Naive B cell (primary cell): ENCODE measurements around the gene SAMD3. TPM values are rescaled to one million over a fixed set of nuclear protein-coding genes. Genes with fewer than 3 reads are reported as not detected.
"Not testable (repeated sequence)": the region's sequence is repeated elsewhere in the genome, so short reads cannot be mapped to it uniquely, and the experiment has no call there.

Experiments used
- ATAC-seq, 2 donors: fragments of 150-1000 bp; cut with Tn5 transposase; 2 replicates each; pipeline ENCODE4 v1.10.0; 2021; ENCODE audit warnings: low read depth in 2 of 2, mild to moderate bottlenecking in 2 of 2, moderate library complexity in 2 of 2
- DNase-seq: peaks from one replicate; pipeline ENCODE4 v3.0.0; 2022
- H3K27ac Mint-ChIP-seq, 6 donors: one replicate each; pipeline ENCODE4 v1.8.0; 2020 to 2022; ENCODE audit warnings: mild to moderate bottlenecking in 6 of 6, mixed read lengths in 6 of 6, moderate library complexity in 5 of 6, inconsistent platforms in 2 of 6
- H3K27me3 Mint-ChIP-seq, 3 donors: one replicate each; pipeline ENCODE4 v1.8.0; 2021 to 2022; ENCODE audit warnings: mixed read lengths in 3 of 3, mild to moderate bottlenecking in 1 of 3
- H3K36me3 Mint-ChIP-seq, 2 donors: one replicate each; pipeline ENCODE4 v1.8.0; 2020 to 2022; ENCODE audit warnings: mixed read lengths in 2 of 2, inconsistent platforms in 1 of 2, mild to moderate bottlenecking in 1 of 2
- H3K4me1 Mint-ChIP-seq, 3 donors: one replicate each; pipeline ENCODE4 v1.8.0; 2020 to 2022; ENCODE audit warnings: mixed read lengths in 3 of 3, inconsistent platforms in 1 of 3, mild to moderate bottlenecking in 1 of 3, moderate library complexity in 1 of 3
- H3K4me3 Mint-ChIP-seq, 8 donors: one replicate each; pipeline ENCODE4 v1.8.0; 2020 to 2022; ENCODE audit warnings: mild to moderate bottlenecking in 8 of 8, mixed read lengths in 8 of 8, moderate library complexity in 8 of 8, inconsistent platforms in 2 of 8
- H3K9me3 Mint-ChIP-seq, 7 donors: one replicate each; pipeline ENCODE4 v1.8.0; 2020 to 2022; ENCODE audit warnings: mixed read lengths in 7 of 7, mild to moderate bottlenecking in 5 of 7, inconsistent platforms in 2 of 7, moderate library complexity in 1 of 7
- polyA plus RNA-seq, 6 donors: library from polyadenylated mRNA; unstranded; fragments of 300-500 nt; fragmentation: Illumina TruSeq; gene quantifications; one replicate each; pipeline ENCODE4 v1.2.3, GENCODE V29; 2021; ENCODE audit warnings: low read depth in 6 of 6

Gene SAMD3
- polyA plus RNA-seq, 6 donors from 2014 or later = 0.37 to 0.92 (median 0.71) TPM; not detected in 1

DNA sequence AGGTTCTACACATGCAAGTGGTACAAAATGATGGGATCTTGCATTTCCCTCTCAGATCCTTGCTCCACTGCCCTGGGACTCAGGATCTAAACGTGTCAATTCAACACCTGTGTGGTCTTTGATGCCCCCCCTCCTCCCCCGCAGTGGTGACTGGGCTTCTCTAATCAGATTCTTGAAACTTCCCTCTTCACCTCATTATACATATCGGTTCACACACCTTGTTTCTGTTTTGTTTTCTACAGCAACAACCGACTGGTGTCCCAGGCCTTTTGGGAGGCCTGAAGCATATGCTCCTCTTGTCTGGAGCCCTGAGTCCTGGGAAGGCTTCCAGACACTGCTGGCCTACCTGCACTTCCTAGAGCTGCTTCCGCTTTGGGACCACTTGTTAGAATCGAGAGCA, 20.0 kb downstream of the SAMD3 start:
- Mint-ChIP-seq H3K4me3 (peak overlapping the region in 2 of 8 donors; percentile 4 to 69), H3K36me3 (no peaks in the 10 kb centered on the region), H3K4me1 (peaks cover 0 to 11% (median 3%) of the 10 kb centered on the region in 3 donors), H3K9me3 (peaks cover 0 to 9% (median 0%) of the 10 kb centered on the region in 7 donors), H3K27me3 (no peaks in the 10 kb centered on the region), H3K27ac (no peak overlapping the region)
- peak in 1 of 2 donors; percentile 57 for ATAC-seq
- DNase-seq = no peak

DNA sequence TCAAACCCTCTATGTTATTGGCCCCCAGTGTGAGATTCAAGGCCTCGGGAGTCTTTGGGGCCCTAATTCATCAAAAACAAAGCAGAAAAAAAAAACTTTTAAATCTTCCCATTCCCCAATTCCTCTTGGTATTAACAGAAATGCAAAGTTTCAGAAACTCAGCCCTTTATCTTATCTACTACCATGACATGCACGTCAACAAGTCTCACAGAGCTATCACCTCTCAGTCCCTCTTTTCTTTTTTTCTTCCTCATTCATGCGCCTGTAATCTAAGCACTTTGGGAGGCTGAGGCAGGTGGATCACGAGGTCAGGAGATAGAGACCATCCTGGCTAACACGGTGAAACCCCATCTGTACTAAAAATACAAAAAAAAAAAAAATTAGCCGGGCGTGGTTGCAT, 22.7 kb downstream of the SAMD3 start:
- Mint-ChIP-seq H3K4me1 (peaks cover 0 to 11% (median 3%) of the 10 kb centered on the region in 3 donors), H3K27me3 (no peaks in the 10 kb centered on the region), H3K27ac (no peak overlapping the region), H3K4me3 (no peak overlapping the region), H3K9me3 (peaks cover 0 to 9% (median 0%) of the 10 kb centered on the region in 7 donors), H3K36me3 (no peaks in the 10 kb centered on the region)
- DNase-seq (no peak), ATAC-seq (no peak)

DNA sequence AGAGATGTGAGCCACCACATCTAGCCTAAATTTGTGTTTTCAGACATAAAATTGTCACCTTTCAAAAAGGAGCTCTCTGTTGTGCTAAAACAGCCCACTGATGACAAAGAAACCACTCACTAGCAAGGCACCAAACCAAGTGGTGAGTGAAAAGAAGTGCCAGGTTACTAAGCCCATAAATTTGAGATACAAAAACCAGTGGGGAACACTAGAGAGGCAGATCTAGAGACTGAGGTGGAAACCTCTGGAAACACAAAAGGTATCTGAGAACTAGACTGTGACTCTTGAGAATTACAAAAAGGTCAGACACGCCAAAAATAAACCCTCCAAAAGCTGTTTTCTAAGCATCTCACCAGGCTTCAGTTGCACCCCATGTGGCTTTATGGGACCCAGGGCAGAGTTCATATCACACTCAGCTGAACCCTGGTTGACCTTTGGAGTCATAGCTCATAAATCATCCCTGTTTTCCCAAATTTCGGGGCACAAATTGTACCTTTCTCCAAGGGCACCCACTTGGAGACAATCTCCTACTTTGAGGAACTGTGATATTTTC, 24.2 kb downstream of the SAMD3 start:
- Mint-ChIP-seq H3K27me3 (peaks cover 0 to 7% (median 0%) of the 10 kb centered on the region in 3 donors), H3K36me3 (peaks cover 0 to 7% of the 10 kb centered on the region in 2 donors), H3K4me1 (peaks cover under 1 to 10% (median 3%) of the 10 kb centered on the region in 3 donors), H3K4me3 (no peak overlapping the region), H3K27ac (no peak overlapping the region), H3K9me3 (peaks cover 0 to 9% (median 0%) of the 10 kb centered on the region in 7 donors)
- no peak for ATAC-seq
- DNase-seq = no peak

DNA sequence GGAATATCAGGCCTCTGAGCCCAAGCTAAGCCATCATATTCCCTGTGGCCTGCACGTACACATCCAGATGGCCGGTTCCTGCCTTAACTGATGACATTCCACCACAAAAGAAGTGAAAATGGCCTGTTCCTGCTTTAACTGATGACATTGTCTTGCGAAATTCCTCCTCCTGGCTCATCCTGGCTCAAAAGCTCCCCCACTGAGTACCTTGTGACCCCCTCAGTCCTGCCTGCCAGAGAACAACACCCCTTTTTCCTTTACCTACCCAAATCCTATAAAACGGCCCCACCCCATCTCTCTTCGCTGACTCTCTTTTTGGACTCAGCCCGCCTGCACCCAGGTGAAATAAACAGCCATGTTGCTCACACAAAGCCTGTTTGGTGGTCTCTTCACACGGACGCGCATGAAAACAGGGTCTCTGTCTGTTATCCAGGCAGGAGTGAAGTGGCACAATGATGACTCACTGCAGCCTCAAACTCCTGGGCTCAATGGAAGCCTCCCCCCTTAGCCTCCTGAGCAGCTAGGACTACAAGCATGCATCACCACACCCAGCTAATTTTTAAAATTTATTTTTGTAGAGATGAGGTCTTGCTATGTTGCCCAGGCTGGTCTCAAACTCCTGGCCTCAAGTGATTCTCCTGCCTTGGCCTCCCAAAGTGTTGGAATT, 24.8 kb downstream of the SAMD3 start:
- not testable (repeated sequence) for H3K4me1 Mint-ChIP-seq, H3K27ac Mint-ChIP-seq, H3K9me3 Mint-ChIP-seq, DNase-seq, ATAC-seq
- Mint-ChIP-seq H3K4me3 (peak overlapping the region in 1 of 8 donors; percentile 72), H3K36me3 (peaks cover 0 to 13% of the 10 kb centered on the region in 2 donors), H3K27me3 (peaks cover 0 to 13% (median 0%) of the 10 kb centered on the region in 3 donors)

DNA sequence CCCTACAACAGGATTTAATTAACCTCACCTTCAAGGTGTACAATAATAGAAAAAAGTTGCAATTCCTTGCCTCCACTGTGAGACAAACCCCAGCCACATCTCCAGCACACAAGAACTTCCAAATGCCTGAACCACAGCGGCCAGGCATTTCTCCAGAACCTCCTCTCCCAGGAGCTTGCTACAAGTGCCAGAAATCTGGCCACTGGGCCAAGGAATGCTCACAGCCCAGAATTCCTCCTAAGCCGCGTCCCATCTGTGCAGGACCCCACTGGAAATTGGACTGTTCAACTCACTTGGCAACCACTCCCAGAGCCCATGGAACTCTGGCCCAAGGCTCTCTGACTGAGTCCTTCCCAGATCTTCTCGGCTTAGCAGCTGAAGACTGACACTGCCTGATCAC, 28.3 kb downstream of the SAMD3 start:
- Mint-ChIP-seq H3K4me1 (peaks cover 15 to 25% (median 21%) of the 10 kb centered on the region in 3 donors), H3K4me3 (peak overlapping the region in 1 of 8 donors; percentile 24), H3K36me3 (peaks cover 0 to 15% of the 10 kb centered on the region in 2 donors), H3K27me3 (peaks cover 0 to 14% (median 0%) of the 10 kb centered on the region in 3 donors)
- not testable (repeated sequence) for H3K27ac Mint-ChIP-seq, ATAC-seq, H3K9me3 Mint-ChIP-seq, DNase-seq

DNA sequence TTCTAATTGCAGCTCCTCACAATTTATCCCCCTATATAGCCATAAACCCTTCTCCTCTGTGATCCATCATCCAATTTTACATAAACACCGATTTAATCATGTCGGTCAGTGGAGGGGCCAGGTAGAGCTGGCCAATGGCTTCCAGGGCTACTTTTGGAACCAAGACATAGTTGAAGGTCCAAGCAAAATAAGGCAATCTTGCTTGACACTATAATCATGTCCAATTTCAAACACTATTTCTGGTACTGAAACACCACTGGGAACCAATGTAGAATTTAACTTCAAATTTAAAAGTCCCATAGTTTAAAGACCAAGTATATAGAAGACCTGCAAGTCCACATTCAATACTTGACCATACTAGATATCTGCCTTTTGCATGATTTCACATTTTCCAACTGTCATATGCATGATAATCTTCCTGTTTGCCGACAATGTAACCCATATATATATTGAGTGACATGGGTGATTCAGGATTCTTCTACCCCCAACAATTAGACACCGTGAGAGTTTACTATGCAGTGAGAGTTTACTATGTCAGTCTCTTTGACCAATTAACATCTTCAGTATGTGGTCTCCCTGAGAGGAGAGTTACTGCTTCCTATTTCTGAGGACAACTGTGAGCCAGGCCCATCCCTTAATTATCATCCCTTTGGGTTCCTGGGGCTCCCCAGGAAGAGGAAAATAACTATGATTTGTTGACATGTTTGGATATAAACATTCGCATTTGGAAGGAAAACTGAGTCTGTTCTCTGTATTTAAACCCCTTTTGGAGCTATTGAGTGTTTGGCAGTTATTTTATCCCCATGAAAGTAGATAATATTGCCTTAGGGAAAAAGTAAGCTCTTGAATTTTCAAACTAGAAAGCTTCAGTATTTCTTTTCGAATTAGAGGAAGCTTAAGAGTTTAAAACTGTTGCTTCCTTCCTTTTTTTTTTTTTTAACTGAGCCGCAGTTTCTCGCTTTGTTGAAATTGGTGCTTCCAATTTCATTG, 31.8 kb downstream of the SAMD3 start:
- H3K36me3 Mint-ChIP-seq = peaks cover 0 to 15% of the 10 kb centered on the region in 2 donors
- no peak for ATAC-seq
- DNase-seq = no peak
- peak overlapping the region in 2 of 8 donors; percentile 26 to 58 for H3K4me3 Mint-ChIP-seq
- H3K9me3 Mint-ChIP-seq = no peaks in the 10 kb centered on the region
- peak overlapping the region in 1 of 6 donors; percentile 52 for H3K27ac Mint-ChIP-seq
- peaks cover 15 to 25% (median 21%) of the 10 kb centered on the region in 3 donors for H3K4me1 Mint-ChIP-seq
- peaks cover 0 to 14% (median 0%) of the 10 kb centered on the region in 3 donors for H3K27me3 Mint-ChIP-seq

DNA sequence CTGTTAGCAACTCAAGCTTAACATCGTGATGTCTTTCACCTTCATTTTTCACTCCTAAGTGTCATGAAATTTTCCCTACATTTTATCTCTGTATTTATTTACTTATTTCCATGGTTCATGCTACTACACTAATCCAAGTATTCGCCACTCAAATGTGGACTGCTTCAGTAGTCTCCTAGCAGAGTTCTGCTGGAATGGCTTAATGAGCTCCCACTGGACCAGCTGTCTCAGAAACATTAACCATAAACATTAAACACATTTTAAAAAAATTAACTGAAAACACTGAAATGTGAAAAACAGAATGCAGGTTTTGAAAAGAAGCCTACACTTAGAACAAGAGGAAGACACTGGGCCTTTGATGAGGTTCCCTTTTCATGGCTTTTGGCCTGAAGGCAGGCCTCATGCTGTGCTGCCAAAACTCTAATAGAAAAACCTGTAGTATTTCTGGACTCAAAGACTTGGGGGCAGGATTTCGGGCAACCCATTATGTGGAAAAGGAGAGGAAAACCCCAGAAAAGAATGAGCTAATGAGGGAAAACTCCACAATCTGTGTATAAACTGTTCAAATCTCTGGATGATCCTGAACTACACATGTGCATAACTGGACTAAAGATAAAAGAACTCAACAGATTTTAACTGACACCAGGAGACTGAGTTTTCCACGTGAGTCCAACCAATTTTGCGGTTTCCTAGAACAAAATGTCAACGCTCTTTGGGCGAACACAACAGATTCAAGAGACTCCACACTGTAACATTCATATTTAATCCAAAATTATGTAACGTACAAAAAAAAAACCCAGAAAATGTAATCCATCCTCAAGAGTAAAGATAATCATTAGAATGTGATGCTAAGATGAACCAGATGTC, 33.0 kb downstream of the SAMD3 start:
- Mint-ChIP-seq H3K27ac (peak overlapping the region in 1 of 6 donors; percentile 16), H3K4me3 (no peak overlapping the region), H3K27me3 (peaks cover 0 to 14% (median 0%) of the 10 kb centered on the region in 3 donors), H3K36me3 (peaks cover 0 to 15% of the 10 kb centered on the region in 2 donors), H3K4me1 (peaks cover 15 to 25% (median 21%) of the 10 kb centered on the region in 3 donors), H3K9me3 (no peaks in the 10 kb centered on the region)
- DNase-seq (no peak), ATAC-seq (no peak)

DNA sequence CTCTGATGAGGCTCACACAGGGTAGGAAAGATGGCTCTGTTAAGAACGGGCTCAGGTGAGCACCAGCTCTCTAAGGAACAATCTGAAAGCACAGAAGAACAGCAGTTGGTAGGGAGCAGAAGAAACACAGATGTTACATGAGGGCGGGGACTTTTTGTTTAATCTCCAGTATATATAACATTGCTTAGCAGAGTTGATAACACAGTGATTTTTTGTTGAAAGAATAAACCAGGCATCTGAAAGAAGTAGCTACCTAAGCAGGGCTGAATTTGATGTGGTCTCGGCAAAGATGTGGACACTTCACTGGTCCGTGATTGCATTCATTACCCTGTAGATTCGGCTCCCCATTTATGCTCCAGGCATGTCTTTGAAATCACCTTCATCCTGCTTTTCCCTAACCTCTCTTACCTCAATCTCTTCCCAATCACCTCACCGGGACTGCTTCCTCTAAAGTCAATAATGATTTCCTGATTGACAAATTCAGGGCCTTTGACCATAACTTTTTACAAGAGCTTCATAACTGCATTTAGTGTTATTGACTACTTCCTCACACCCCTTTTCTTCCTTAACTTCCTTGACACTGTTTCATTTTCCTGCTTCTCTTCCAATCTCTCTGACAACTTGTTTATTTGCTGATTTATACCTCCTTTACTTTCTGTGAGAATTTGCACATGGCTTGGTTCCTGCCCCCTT, 34.4 kb downstream of the SAMD3 start:
- Mint-ChIP-seq H3K4me3 (no peak overlapping the region), H3K27me3 (peaks cover 0 to 4% (median 0%) of the 10 kb centered on the region in 3 donors), H3K27ac (peak overlapping the region in 3 of 6 donors; percentile 7 to 9 (median 7)), H3K4me1 (peaks cover 18 to 31% (median 28%) of the 10 kb centered on the region in 3 donors), H3K36me3 (peaks cover 0 to 6% of the 10 kb centered on the region in 2 donors), H3K9me3 (no peaks in the 10 kb centered on the region)
- DNase-seq = no peak
- ATAC-seq = no peak

DNA sequence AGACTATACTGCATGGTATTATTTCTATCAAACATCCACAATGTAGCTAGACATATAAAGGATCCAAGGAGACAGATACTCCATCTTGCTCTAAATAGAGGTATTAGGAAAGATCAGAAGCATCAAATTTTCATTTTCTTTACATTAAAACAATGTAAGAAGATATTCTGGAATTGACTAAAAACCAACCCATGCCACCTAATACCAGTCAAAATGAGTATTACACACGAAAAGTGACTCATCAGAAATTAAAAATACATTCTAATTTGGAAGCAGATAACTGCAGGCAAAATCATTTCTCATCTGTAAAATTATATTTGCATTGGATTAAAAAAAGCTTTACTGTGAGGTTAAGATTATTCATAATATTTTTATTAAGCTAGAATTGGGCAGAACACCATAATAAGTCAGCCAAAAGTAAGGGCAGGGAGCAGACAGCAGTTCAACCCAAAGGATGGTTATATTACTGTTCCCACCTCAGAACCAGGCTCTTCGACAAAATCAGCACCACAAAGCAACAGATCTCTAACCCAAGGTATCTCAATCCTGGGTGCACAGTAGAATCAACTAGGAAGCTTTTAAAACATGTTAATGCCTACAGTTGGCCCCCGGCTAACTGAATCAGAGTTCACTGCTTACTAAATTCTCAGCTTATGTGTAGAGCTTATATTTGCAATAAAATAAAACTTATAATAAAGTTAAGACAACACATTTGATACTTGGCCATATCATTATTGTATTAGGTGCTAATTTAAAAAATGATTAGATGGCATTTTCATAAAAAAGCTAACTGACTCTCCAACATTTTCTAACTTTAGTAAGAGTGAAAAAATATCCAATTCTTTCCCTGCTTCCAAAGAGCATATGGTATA, 35.2 kb downstream of the SAMD3 start:
- H3K9me3 Mint-ChIP-seq = no peaks in the 10 kb centered on the region
- ATAC-seq (no peak), DNase-seq (no peak)
- H3K4me1 Mint-ChIP-seq = peaks cover 15 to 23% (median 22%) of the 10 kb centered on the region in 3 donors
- H3K4me3 Mint-ChIP-seq = no peak overlapping the region
- no peaks in the 10 kb centered on the region for H3K27me3 Mint-ChIP-seq
- H3K27ac Mint-ChIP-seq = peak overlapping the region in 1 of 6 donors; percentile 7
- no peaks in the 10 kb centered on the region for H3K36me3 Mint-ChIP-seq

DNA sequence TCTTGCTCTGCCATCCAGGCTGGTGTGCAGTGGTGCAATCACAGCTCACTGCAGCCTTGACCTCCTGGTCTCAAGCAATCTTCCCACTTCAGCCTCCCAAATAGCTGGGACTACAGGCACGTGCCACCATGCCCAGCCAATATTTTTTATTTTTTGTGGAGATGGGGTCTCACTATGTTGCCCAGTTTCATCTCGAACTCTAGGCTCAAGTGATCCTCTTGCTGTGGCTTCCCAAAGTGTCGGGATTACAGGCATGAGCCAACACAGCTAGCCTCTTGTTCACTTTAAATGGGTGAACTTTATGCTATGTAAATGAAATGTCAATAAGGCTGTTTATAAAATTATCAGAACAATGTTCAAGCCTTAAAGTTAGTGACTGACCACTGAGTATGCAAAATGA, 37.1 kb downstream of the SAMD3 start:
- H3K4me1 Mint-ChIP-seq = peaks cover 6 to 7% (median 7%) of the 10 kb centered on the region in 3 donors
- DNase-seq (no peak), ATAC-seq (no peak)
- H3K36me3 Mint-ChIP-seq = no peaks in the 10 kb centered on the region
- H3K4me3 Mint-ChIP-seq = peak overlapping the region in 1 of 8 donors; percentile 11
- peaks cover 0 to 2% (median 0%) of the 10 kb centered on the region in 7 donors for H3K9me3 Mint-ChIP-seq
- peak overlapping the region in 1 of 6 donors; percentile 55 for H3K27ac Mint-ChIP-seq
- no peaks in the 10 kb centered on the region for H3K27me3 Mint-ChIP-seq
